ENCODE measurements around the gene CNKSR1. TPM values are rescaled to one million over a fixed set of nuclear protein-coding genes. Genes with fewer than 3 reads are reported as not detected.

CNKSR1 gene
- total RNA-seq, 2 experiments from 2014 or later = 2.3 to 3.6 TPM

DNA sequence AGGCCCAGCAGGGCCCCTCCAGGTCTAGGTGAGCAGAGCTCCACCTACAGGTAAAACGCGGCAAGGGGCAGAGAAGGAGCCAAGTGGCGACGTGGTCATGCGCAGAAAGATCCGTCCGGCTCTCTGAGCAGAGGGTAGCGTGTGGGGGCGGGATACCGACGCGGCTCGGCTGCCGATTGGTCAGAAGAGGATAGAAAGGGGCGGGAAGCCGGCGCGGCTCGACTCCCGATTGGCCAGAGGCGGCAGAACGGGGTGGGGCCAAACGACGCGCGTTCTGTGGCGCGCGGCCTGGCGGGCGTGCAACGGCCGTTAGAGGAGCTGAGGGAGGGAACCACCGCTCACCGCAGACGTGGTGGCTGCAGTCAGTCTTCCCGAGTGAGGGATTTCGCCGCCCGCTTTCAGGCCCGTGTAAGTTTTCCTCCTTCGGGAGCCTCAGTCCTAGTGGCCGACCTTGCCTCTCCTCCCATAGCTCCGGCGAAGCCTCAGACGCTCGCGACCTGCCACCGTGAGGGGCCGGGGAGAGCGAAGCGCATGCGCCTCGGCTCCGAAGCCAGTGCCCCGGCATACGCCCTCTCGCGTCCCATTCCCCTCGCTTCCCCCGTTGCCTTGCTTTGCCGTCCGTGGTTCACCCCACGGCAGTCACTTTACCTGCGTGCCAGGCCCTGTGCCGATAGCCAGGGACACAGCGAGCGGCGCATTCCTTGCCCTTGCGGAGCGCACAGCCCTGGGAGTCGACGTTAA, 56.8 kb downstream of the CNKSR1 start, which contains the start of gene CEP85:
Gene CEP85 (plus strand): TSS at position 298 of the 741 bp plus-strand sequence. CDS start 5,584 bp downstream, outside the sequence.
- ChIA-PET CTCF (interaction anchor here (0.6 to 3.7 kb wide), 51 partner anchors 9 to 414 kb away, joined by 3 to 50 read pairs (median 5); partner anchors contain the start of genes C1orf232, CATSPER4, CD52 and DHDDS), POLR2A (interaction anchor here (0.6 to 2.4 kb wide), 37 partner anchors 12 to 1002 kb away, joined by 3 to 36 read pairs (median 4); partner anchors contain the start of genes CD52, CNKSR1, DHDDS and HMGN2)
- Mint-ChIP-seq H3K36me3 (ENCODE audit: low read depth) (peaks cover 9% of the 10 kb centered on the region), H3K9me3 (no peaks in the 10 kb centered on the region), H3K27ac (peak within 1 kb of the TSS; percentile 95), H3K27me3 (no peaks in the 10 kb centered on the region), H3K4me3 (peak within 1 kb of the TSS; percentile 98), H3K4me1 (ENCODE audit: low read depth) (peaks cover 39% of the 10 kb centered on the region)
- H3K27me3 ChIP-seq (ENCODE audit: control insufficient read depth in 1 of 2, insufficient read depth in 2 of 2, low read length in 2 of 2) = no peaks in the 10 kb centered on the region
- intact Hi-C loops (cut with DNase I, micrococcal nuclease) = loop anchor here (1.0 to 5.0 kb wide), 3 partner anchors 65 to 127 kb away; partner anchors contain the start of genes ZNF593 (in 2 of the 2) and C1orf232 (in 1 of the 2)
- H3K4me1 ChIP-seq (ENCODE audit: insufficient read depth, low read length) = peaks cover 21% of the 10 kb centered on the region
- TF ChIP-seq, protein P1, sequence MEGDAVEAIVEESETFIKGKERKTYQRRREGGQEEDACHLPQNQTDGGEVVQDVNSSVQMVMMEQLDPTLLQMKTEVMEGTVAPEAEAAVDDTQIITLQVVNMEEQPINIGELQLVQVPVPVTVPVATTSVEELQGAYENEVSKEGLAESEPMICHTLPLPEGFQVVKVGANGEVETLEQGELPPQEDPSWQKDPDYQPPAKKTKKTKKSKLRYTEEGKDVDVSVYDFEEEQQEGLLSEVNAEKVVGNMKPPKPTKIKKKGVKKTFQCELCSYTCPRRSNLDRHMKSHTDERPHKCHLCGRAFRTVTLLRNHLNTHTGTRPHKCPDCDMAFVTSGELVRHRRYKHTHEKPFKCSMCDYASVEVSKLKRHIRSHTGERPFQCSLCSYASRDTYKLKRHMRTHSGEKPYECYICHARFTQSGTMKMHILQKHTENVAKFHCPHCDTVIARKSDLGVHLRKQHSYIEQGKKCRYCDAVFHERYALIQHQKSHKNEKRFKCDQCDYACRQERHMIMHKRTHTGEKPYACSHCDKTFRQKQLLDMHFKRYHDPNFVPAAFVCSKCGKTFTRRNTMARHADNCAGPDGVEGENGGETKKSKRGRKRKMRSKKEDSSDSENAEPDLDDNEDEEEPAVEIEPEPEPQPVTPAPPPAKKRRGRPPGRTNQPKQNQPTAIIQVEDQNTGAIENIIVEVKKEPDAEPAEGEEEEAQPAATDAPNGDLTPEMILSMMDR (IDR thresholded peaks at IDR 0.05) = peak; percentile 85
- peak; percentile 97 to 100 (median 99) for DNase-seq
- ATAC-seq (ENCODE audit: poor library complexity) = peak; percentile 89
- no peaks in the 10 kb centered on the region for H3K9me3 ChIP-seq (ENCODE audit: control insufficient read depth in 1 of 2, insufficient read depth in 1 of 2, low read length in 2 of 2)
- peak within 1 kb of the TSS; percentile 77 for H3K4me3 ChIP-seq (ENCODE audit: low read length)
- H3K27ac ChIP-seq (ENCODE audit: low read depth in 1 of 2, low read length in 2 of 2) = peak within 1 kb of the TSS; percentile 83 to 88
- H3K36me3 ChIP-seq (ENCODE audit: insufficient read depth, low read length) = no peaks in the 10 kb centered on the region

DNA sequence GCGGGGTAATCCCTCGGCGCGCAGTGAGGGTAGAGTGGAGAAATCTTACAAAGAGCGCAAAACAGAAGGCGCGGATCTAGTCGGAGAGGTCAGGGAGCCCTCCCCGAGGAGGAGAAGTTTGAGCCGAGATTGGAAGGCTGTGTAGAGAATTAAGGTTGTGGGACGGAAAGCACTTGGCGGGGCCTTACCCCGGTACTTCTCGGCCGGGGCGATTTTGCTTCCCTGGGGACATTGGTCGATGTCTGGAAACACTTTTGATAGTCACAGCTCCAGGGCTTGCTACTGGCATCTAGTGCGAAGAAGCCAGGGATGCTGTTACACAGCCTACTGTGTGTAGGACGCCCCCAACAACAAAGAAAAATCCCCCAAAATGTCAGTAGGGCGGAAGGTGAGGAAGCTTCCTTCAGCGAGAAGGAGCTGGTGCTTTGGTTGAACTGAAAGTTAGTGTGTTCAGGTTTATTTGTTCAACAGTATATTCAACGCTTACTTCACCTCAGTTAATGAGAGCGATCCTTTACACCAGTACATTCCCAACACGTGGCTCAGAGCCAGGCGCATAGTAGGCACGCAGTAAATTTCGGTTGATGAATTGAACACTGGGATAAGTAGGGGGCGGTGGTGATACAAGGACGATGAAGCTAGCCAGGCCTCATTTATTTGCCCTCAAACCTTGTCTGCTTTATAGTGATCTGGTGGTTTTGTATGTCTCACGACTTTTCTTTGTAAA, 57.5 kb downstream of the CNKSR1 start:
- H3K27me3 ChIP-seq (ENCODE audit: control insufficient read depth in 1 of 2, insufficient read depth in 2 of 2, low read length in 2 of 2) = no peaks in the 10 kb centered on the region
- H3K36me3 Mint-ChIP-seq (ENCODE audit: low read depth) = peaks cover 14% of the 10 kb centered on the region
- H3K27me3 Mint-ChIP-seq = no peaks in the 10 kb centered on the region
- H3K27ac ChIP-seq (ENCODE audit: low read depth in 1 of 2, low read length in 2 of 2) = peak overlapping the region; percentile 83 to 88
- ChIA-PET CTCF (interaction anchor here (0.6 to 3.7 kb wide), 43 partner anchors 12 to 415 kb away, joined by 3 to 50 read pairs (median 6); partner anchors contain the start of genes C1orf232, CATSPER4, CD52 and DHDDS), POLR2A (interaction anchor here (0.7 to 2.4 kb wide), 30 partner anchors 11 to 599 kb away, joined by 3 to 36 read pairs (median 5); partner anchors contain the start of genes CD52, CNKSR1, DHDDS and HMGN2)
- intact Hi-C loops (cut with DNase I, micrococcal nuclease) = loop anchor here (2.0 to 5.0 kb wide), 3 partner anchors 42 to 128 kb away; partner anchors contain the start of genes C1orf232 (in 1 of the 2) and ZNF593 (in 1 of the 2)
- H3K36me3 ChIP-seq (ENCODE audit: insufficient read depth, low read length) = peaks cover under 1% of the 10 kb centered on the region
- no peak for ATAC-seq (ENCODE audit: poor library complexity)
- H3K9me3 Mint-ChIP-seq = no peaks in the 10 kb centered on the region
- no peaks in the 10 kb centered on the region for H3K9me3 ChIP-seq (ENCODE audit: control insufficient read depth in 1 of 2, insufficient read depth in 1 of 2, low read length in 2 of 2)
- peaks cover 39% of the 10 kb centered on the region for H3K4me1 Mint-ChIP-seq (ENCODE audit: low read depth)
- H3K4me3 Mint-ChIP-seq = peak overlapping the region; percentile 98
- H3K27ac Mint-ChIP-seq = peak overlapping the region; percentile 95
- DNase-seq = peak in 8 of 14 experiments; percentile 1 to 54 (median 20)
- TF ChIP-seq, protein P1 (IDR thresholded peaks at IDR 0.05) = no peak
- H3K4me1 ChIP-seq (ENCODE audit: insufficient read depth, low read length) = peaks cover 21% of the 10 kb centered on the region
- H3K4me3 ChIP-seq (ENCODE audit: low read length) = peak overlapping the region; percentile 77
